GM19043 (cell line): Measurements from ENCODE around the gene TVP23A.
A peak's percentile ranks its signal among the peaks of the same experiment; 100 is the strongest.
"Not testable (repeated sequence)": the region's sequence is repeated elsewhere in the genome, so short reads cannot be mapped to it uniquely, and the experiment has no call there.

Source experiments
- ATAC-seq: cut with Tn5 transposase; IDR thresholded peaks from one replicate; pipeline ENCODE4 v1.9.1; 2021; ENCODE audit warnings: low read depth; ENCODE audit not compliant: unreplicated experiment

TVP23A gene

GRCh38 chr16:10836174-10836853 lies 17.7 kb upstream of the TVP23A start:
- ATAC-seq, result no peak

GRCh38 chr16:10835281-10835931 lies 16.8 kb upstream of the TVP23A start:
- ATAC-seq, result no peak

- ATAC-seq, result no peak
Observed at GRCh38 chr16:10834766-10835165, 16.2 kb upstream of the TVP23A start.

- ATAC-seq, result no peak
Observed at GRCh38 chr16:10834130-10834529, 15.5 kb upstream of the TVP23A start.

- ATAC-seq, result no peak
Observed at GRCh38 chr16:10833271-10833670, 14.7 kb upstream of the TVP23A start.

- ATAC-seq, result no peak
Observed at GRCh38 chr16:10831894-10832886, 13.6 kb upstream of the TVP23A start.

GRCh38 chr16:10830240-10830639 lies 11.6 kb upstream of the TVP23A start:
- ATAC-seq, result not testable (repeated sequence)

- ATAC-seq, result not testable (repeated sequence)
Observed at GRCh38 chr16:10829390-10830098, 10.9 kb upstream of the TVP23A start.

GRCh38 chr16:10828851-10829366 lies 10.3 kb upstream of the TVP23A start:
- ATAC-seq, result no peak

GRCh38 chr16:10827691-10828341 lies 9.2 kb upstream of the TVP23A start:
- ATAC-seq, result no peak

- no peak for ATAC-seq
Observed at GRCh38 chr16:10824111-10824893, 5.7 kb upstream of the TVP23A start.

- ATAC-seq, result no peak
Observed at GRCh38 chr16:10822702-10823101, 4.1 kb upstream of the TVP23A start.

GRCh38 chr16:10820546-10820945 lies 2.0 kb upstream of the TVP23A start:
- no peak for ATAC-seq

GRCh38 chr16:10817514-10817913 lies 1.1 kb downstream of the TVP23A start:
- ATAC-seq, result no peak

GRCh38 chr16:10813099-10813455 lies 5.5 kb downstream of the TVP23A start:
- no peak for ATAC-seq

GRCh38 chr16:10812312-10813098 lies 6.1 kb downstream of the TVP23A start:
- peak; percentile 59 for ATAC-seq

- ATAC-seq, result no peak
Observed at GRCh38 chr16:10809706-10810105, 8.9 kb downstream of the TVP23A start.

GRCh38 chr16:10808850-10809249 lies 9.7 kb downstream of the TVP23A start:
- no peak for ATAC-seq
